Gastrocnemius medialis (tissue), 4 donors: ENCODE data around the gene CENPL.

Source experiments
- CTCF ChIP-seq, 5 experiments: fragments of 450-650 bp in 3 of 5; fragments of 200-600 bp in 2 of 5; sonication (generic) in 2 of 5; IDR thresholded peaks in 4 of 5; conservative IDR thresholded peaks in 1 of 5; 1 replicate in 4 of 5; 2 replicates in 1 of 5; pipeline ENCODE4 v1.5.1; 2016 to 2019; ENCODE audit warnings: antibody characterized with exemption in 5 of 5, mild to moderate bottlenecking in 3 of 5, moderate library complexity in 3 of 5
- POLR2A ChIP-seq, 2 donors: fragments of 450-650 bp; IDR thresholded peaks; one replicate each; pipeline ENCODE4 v1.6.1; 2017; ENCODE audit warnings: antibody characterized with exemption in 2 of 2, mild to moderate bottlenecking in 2 of 2, moderate library complexity in 2 of 2

GRCh38 chr1:173758110-173758509 lies 66.6 kb downstream of the CENPL start:
- no peak for TF ChIP-seq CTCF (IDR thresholded peaks at IDR 0.05 in 4 of 5, conservative IDR thresholded peaks at IDR 0.05 in 1 of 5)
- TF ChIP-seq POLR2A (IDR thresholded peaks at IDR 0.05), result no peak
